ENCODE measurements around the gene SDHAF1.
A peak's percentile ranks its signal among the peaks of the same experiment; 100 is the strongest.
"Not testable (repeated sequence)": the region's sequence is repeated elsewhere in the genome, so short reads cannot be mapped to it uniquely, and the experiment has no call there.

SDHAF1 gene

GRCh38 chr19:35995048-35995993 lies at the start of gene SDHAF1:
Gene SDHAF1 (plus strand): TSS chr19:35995188. CDS start chr19:35995275, 87 bp downstream.
- DNase-seq = peak; percentile 88

- DNase-seq = no peak
Observed at GRCh38 chr19:35946203-35946602, 48.8 kb upstream of the SDHAF1 start.

- no peak for DNase-seq
Observed at GRCh38 chr19:35949131-35949530, 45.9 kb upstream of the SDHAF1 start.

- DNase-seq = no peak
Observed at GRCh38 chr19:35955881-35956634, 38.9 kb upstream of the SDHAF1 start.

- not testable (repeated sequence) for DNase-seq
Observed at GRCh38 chr19:35957411-35957810, 37.6 kb upstream of the SDHAF1 start.

GRCh38 chr19:35958660-35959039 lies 36.3 kb upstream of the SDHAF1 start:
- DNase-seq = no peak

GRCh38 chr19:35959040-35959967 lies 35.7 kb upstream of the SDHAF1 start:
- DNase-seq = no peak

GRCh38 chr19:35959968-35960320 lies 35.0 kb upstream of the SDHAF1 start:
- DNase-seq = no peak

GRCh38 chr19:35960432-35960972 lies 34.5 kb upstream of the SDHAF1 start:
- no peak for DNase-seq

- peak; percentile 36 for DNase-seq
Observed at GRCh38 chr19:35963514-35963913, 31.5 kb upstream of the SDHAF1 start.

- no peak for DNase-seq
Observed at GRCh38 chr19:35966771-35967170, 28.2 kb upstream of the SDHAF1 start.

GRCh38 chr19:35973487-35973886 lies 21.5 kb upstream of the SDHAF1 start:
- no peak for DNase-seq

- DNase-seq = peak; percentile 14
Observed at GRCh38 chr19:35975608-35976214, 19.3 kb upstream of the SDHAF1 start.

GRCh38 chr19:35977446-35978222 lies 17.4 kb upstream of the SDHAF1 start:
- no peak for DNase-seq

- DNase-seq = no peak
Observed at GRCh38 chr19:35978271-35978670, 16.7 kb upstream of the SDHAF1 start.

GRCh38 chr19:35978832-35979365 lies 16.1 kb upstream of the SDHAF1 start:
- no peak for DNase-seq

GRCh38 chr19:35980997-35981396 lies 14.0 kb upstream of the SDHAF1 start:
- not testable (repeated sequence) for DNase-seq

- no peak for DNase-seq
Observed at GRCh38 chr19:35983177-35983576, 11.8 kb upstream of the SDHAF1 start.

- DNase-seq = no peak
Observed at GRCh38 chr19:35986111-35986510, 8.9 kb upstream of the SDHAF1 start.

GRCh38 chr19:35986664-35987570 lies 8.1 kb upstream of the SDHAF1 start:
- no peak for DNase-seq

Data from kidney glomerular epithelial cell (primary cell).